Endometrial microvascular endothelial cells (primary cell): ENCODE data around the gene NECAB3. TPM values are rescaled to one million over a fixed set of nuclear protein-coding genes. Genes with fewer than 3 reads are reported as not detected.

ENCODE experiments used
- in situ Hi-C: cut with HindIII; loops from 2 replicates; pipeline ENCODE4 v1.10.0; 2017; ENCODE audit warnings: low sequenced_read_pairs, low pct_unique_long_range_greater_than_20kb; ENCODE audit errors: inconsistent ontology term
- total RNA-seq: library from RNA; depleted of rRNA; stranded (reverse); fragments of >200 nt; gene quantifications from one replicate; pipeline ENCODE4 v1.2.3, GENCODE V29; 2015; ENCODE audit errors: inconsistent ontology term

Gene NECAB3
- total RNA-seq, 1 donor from 2014 or later = 8.9 TPM

GRCh38 chr20:33681728-33682353 is 7.6 kb upstream of the NECAB3 start:
- in situ Hi-C loops = no loop called here

GRCh38 chr20:33681288-33681687 is 7.1 kb upstream of the NECAB3 start:
- in situ Hi-C loops = no loop called here

GRCh38 chr20:33680686-33681085 is 6.5 kb upstream of the NECAB3 start:
- in situ Hi-C loops = no loop called here

GRCh38 chr20:33679758-33680485 is 5.7 kb upstream of the NECAB3 start:
- in situ Hi-C loops = no loop called here

GRCh38 chr20:33677991-33678702 is 3.9 kb upstream of the NECAB3 start:
- in situ Hi-C loops = no loop called here

- in situ Hi-C loops = no loop called here
Measured at GRCh38 chr20:33676652-33677645, 2.7 kb upstream of the NECAB3 start.

GRCh38 chr20:33676121-33676520 is 1.9 kb upstream of the NECAB3 start:
- in situ Hi-C loops = no loop called here

GRCh38 chr20:33675136-33675959 is 1.1 kb upstream of the NECAB3 start:
- in situ Hi-C loops = no loop called here

- in situ Hi-C loops = no loop called here
Measured at GRCh38 chr20:33673410-33674293, 576 bp downstream of the NECAB3 start.

GRCh38 chr20:33673114-33673409 is 1.2 kb downstream of the NECAB3 start:
- in situ Hi-C loops = no loop called here

- in situ Hi-C loops = no loop called here
Measured at GRCh38 chr20:33672426-33673113, 1.7 kb downstream of the NECAB3 start.

GRCh38 chr20:33671573-33672288 is 2.5 kb downstream of the NECAB3 start:
- in situ Hi-C loops = no loop called here

GRCh38 chr20:33670715-33671499 is 3.3 kb downstream of the NECAB3 start:
- in situ Hi-C loops = no loop called here

GRCh38 chr20:33669873-33670640 is 4.2 kb downstream of the NECAB3 start:
- in situ Hi-C loops = no loop called here

- in situ Hi-C loops = no loop called here
Measured at GRCh38 chr20:33669224-33669623, 5.0 kb downstream of the NECAB3 start.
